ENCODE measurements around the gene ATG9B.

DNA sequence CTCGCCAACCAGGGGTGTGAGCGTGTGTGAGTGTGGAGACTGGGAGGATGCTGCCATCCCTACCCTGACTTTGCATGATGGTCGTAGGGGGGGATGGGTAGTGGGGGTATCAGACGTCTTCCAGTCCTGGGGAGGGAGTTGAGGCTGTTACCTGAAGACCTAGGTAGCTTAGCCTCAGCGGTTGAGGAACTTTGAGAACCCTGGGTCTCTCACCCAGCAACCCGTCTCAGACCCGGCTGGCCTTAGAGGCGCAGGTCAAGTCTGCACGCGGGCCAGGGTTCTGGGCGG, 37.8 kb upstream of the ATG9B start:
- TF ChIP-seq, protein P1, sequence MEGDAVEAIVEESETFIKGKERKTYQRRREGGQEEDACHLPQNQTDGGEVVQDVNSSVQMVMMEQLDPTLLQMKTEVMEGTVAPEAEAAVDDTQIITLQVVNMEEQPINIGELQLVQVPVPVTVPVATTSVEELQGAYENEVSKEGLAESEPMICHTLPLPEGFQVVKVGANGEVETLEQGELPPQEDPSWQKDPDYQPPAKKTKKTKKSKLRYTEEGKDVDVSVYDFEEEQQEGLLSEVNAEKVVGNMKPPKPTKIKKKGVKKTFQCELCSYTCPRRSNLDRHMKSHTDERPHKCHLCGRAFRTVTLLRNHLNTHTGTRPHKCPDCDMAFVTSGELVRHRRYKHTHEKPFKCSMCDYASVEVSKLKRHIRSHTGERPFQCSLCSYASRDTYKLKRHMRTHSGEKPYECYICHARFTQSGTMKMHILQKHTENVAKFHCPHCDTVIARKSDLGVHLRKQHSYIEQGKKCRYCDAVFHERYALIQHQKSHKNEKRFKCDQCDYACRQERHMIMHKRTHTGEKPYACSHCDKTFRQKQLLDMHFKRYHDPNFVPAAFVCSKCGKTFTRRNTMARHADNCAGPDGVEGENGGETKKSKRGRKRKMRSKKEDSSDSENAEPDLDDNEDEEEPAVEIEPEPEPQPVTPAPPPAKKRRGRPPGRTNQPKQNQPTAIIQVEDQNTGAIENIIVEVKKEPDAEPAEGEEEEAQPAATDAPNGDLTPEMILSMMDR (IDR thresholded peaks at IDR 0.05), result no peak
- no peak for TF ChIP-seq POLR2A (IDR thresholded peaks at IDR 0.05)

Measured in uterus (tissue), 2 donors.